ENCODE results near the gene MMP3.

MMP3 gene

DNA sequence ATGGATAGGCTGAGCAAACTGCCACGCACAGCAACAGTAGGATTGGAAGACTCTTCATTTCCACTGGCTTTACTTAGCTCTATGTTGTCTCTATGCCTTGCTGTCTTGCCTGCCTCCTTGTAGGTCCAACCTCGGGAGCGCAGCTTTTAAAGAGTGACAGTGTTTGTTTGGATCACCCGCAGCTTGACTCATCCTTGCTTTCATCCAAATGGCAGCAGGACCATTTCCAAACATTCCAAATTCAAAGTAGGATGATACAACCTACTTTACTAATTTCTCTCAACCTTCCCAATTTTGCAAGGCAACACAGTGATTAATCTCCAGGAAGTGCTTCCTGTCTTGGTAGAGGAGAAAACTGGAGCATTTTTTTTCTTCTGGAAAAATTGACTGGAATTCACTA, at the start of gene MMP3:
Gene MMP3 (minus strand): TSS at position 121 of the 400 bp plus-strand sequence. CDS start 63 bp downstream, at position 58.
- Histone ChIP-seq H3K4me1 (ENCODE audit: control insufficient read depth, low read length) (no peaks in the 10 kb centered on the region), H3F3A (ENCODE audit: control insufficient read depth, insufficient read depth) (no peaks in the 10 kb centered on the region), H3K79me2 (ENCODE audit: control insufficient read depth, low read length) (no peaks in the 10 kb centered on the region), H3K36me3 (ENCODE audit: control insufficient read depth, low read length) (no peaks in the 10 kb centered on the region), H4K20me1 (ENCODE audit: control insufficient read depth, insufficient read depth, low read depth, low read length) (no peaks in the 10 kb centered on the region), H3K4me3 (ENCODE audit: low read length) (no peak within 1 kb of the TSS), H3K27me3 (ENCODE audit: control insufficient read depth, low read length) (no peaks in the 10 kb centered on the region), H3K27ac (ENCODE audit: low read depth, low read length) (no peak within 1 kb of the TSS), H3K9me3 (ENCODE audit: control insufficient read depth, insufficient read depth, low read length) (no peaks in the 10 kb centered on the region), H3K9me2 (replicated peaks; ENCODE audit: control insufficient read depth, low read length) (no peaks in the 10 kb centered on the region), H3K4me2 (ENCODE audit: low read length) (no peak within 1 kb of the TSS)
- TF ChIP-seq, protein P1, sequence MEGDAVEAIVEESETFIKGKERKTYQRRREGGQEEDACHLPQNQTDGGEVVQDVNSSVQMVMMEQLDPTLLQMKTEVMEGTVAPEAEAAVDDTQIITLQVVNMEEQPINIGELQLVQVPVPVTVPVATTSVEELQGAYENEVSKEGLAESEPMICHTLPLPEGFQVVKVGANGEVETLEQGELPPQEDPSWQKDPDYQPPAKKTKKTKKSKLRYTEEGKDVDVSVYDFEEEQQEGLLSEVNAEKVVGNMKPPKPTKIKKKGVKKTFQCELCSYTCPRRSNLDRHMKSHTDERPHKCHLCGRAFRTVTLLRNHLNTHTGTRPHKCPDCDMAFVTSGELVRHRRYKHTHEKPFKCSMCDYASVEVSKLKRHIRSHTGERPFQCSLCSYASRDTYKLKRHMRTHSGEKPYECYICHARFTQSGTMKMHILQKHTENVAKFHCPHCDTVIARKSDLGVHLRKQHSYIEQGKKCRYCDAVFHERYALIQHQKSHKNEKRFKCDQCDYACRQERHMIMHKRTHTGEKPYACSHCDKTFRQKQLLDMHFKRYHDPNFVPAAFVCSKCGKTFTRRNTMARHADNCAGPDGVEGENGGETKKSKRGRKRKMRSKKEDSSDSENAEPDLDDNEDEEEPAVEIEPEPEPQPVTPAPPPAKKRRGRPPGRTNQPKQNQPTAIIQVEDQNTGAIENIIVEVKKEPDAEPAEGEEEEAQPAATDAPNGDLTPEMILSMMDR (IDR thresholded peaks at IDR 0.05; ENCODE audit: low read depth, low read length, poor library complexity, severe bottlenecking) = no peak
- no peak for TF ChIP-seq EZH2phosphoT487 (IDR thresholded peaks at IDR 0.05; ENCODE audit: borderline replicate concordance, low read length)

DNA sequence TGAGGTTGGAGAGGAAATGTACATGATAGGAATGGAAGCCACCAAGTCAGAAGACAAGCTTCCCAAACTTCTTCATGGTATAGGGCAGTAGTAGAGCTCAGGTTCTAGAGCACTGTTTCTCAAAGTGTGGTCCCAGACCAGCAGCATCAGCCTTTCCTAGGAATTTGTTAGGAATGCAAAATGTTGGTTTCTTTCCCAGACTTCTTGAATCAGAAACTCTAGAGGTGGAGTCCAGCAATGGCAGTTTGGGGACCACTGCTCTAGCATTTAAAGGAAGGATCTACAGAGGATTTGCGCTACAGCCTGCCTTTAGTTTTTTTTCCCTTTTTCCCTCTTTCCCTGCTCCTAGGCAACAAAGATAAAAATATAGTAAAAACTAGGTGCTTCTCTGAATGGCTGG, 48.3 kb upstream of the MMP3 start:
- no peak overlapping the region for H3K27ac ChIP-seq (ENCODE audit: low read depth, low read length)
- no peaks in the 10 kb centered on the region for H3K36me3 ChIP-seq (ENCODE audit: control insufficient read depth, low read length)
- no peaks in the 10 kb centered on the region for H3K9me2 ChIP-seq (replicated peaks; ENCODE audit: control insufficient read depth, low read length)
- no peaks in the 10 kb centered on the region for H3F3A ChIP-seq (ENCODE audit: control insufficient read depth, insufficient read depth)
- no peaks in the 10 kb centered on the region for H3K4me1 ChIP-seq (ENCODE audit: control insufficient read depth, low read length)
- no peaks in the 10 kb centered on the region for H3K27me3 ChIP-seq (ENCODE audit: control insufficient read depth, low read length)
- TF ChIP-seq, protein P1 (IDR thresholded peaks at IDR 0.05; ENCODE audit: low read depth, low read length, poor library complexity, severe bottlenecking) = no peak
- TF ChIP-seq EZH2phosphoT487 (IDR thresholded peaks at IDR 0.05; ENCODE audit: borderline replicate concordance, low read length) = no peak
- H3K4me2 ChIP-seq (ENCODE audit: low read length) = no peak overlapping the region
- no peaks in the 10 kb centered on the region for H3K9me3 ChIP-seq (ENCODE audit: control insufficient read depth, insufficient read depth, low read length)
- no peaks in the 10 kb centered on the region for H3K79me2 ChIP-seq (ENCODE audit: control insufficient read depth, low read length)
- no peaks in the 10 kb centered on the region for H4K20me1 ChIP-seq (ENCODE audit: control insufficient read depth, insufficient read depth, low read depth, low read length)
- no peak overlapping the region for H3K4me3 ChIP-seq (ENCODE audit: low read length)

DNA sequence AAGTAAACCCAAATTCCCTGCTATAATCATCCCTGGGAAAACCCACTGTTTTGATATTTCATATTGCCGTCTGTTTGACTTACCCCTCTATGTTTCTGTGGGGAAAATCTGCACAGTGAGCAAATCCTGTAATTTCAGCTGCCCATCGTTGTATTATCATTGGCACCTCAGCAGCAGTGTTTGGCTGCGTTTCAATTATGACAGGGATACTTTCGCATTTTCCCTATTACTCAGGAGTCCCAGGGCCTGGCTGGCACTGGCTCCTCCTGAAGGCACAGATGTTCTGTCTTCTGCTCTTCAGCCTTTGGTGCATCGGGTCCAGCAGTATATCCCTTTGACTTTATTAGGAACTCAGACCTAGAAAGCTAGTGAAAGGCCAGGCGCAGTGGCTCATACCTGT, 43.6 kb upstream of the MMP3 start:
- Histone ChIP-seq H3F3A (ENCODE audit: control insufficient read depth, insufficient read depth) (no peaks in the 10 kb centered on the region), H3K36me3 (ENCODE audit: control insufficient read depth, low read length) (no peaks in the 10 kb centered on the region), H3K27me3 (ENCODE audit: control insufficient read depth, low read length) (no peaks in the 10 kb centered on the region), H3K4me2 (ENCODE audit: low read length) (no peak overlapping the region), H3K4me1 (ENCODE audit: control insufficient read depth, low read length) (no peaks in the 10 kb centered on the region), H3K9me3 (ENCODE audit: control insufficient read depth, insufficient read depth, low read length) (no peaks in the 10 kb centered on the region), H4K20me1 (ENCODE audit: control insufficient read depth, insufficient read depth, low read depth, low read length) (no peaks in the 10 kb centered on the region), H3K4me3 (ENCODE audit: low read length) (no peak overlapping the region), H3K27ac (ENCODE audit: low read depth, low read length) (no peak overlapping the region), H3K9me2 (replicated peaks; ENCODE audit: control insufficient read depth, low read length) (no peaks in the 10 kb centered on the region), H3K79me2 (ENCODE audit: control insufficient read depth, low read length) (no peaks in the 10 kb centered on the region)
- TF ChIP-seq EZH2phosphoT487 (IDR thresholded peaks at IDR 0.05; ENCODE audit: borderline replicate concordance, low read length) = no peak
- TF ChIP-seq, protein P1 (IDR thresholded peaks at IDR 0.05; ENCODE audit: low read depth, low read length, poor library complexity, severe bottlenecking) = no peak

DNA sequence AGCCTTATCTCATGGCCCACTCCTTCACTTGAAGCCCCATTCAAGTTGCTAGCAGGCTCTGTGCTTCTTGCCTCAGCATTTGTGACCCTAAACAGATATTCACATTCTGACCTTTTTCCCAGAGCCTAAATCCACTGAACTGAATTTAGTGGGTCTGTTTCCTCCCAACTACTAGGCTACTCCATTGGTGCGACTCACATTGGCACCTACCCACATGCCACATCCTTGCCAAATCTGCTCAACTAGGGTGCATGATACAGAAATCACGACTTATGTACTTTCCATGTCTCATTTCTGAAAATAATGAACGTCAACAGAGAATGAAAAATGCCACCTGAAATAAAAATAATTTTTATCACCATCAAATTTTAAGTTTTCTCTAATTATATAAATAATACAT, 39.7 kb upstream of the MMP3 start:
- Histone ChIP-seq H3F3A (ENCODE audit: control insufficient read depth, insufficient read depth) (no peaks in the 10 kb centered on the region), H3K36me3 (ENCODE audit: control insufficient read depth, low read length) (no peaks in the 10 kb centered on the region)

More for the DNA sequence above, 39.7 kb upstream of the MMP3 start:
- H3K4me3 ChIP-seq (ENCODE audit: low read length) = no peak overlapping the region
- H3K27me3 ChIP-seq (ENCODE audit: control insufficient read depth, low read length) = no peaks in the 10 kb centered on the region
- H3K4me1 ChIP-seq (ENCODE audit: control insufficient read depth, low read length) = no peaks in the 10 kb centered on the region
- no peak overlapping the region for H3K27ac ChIP-seq (ENCODE audit: low read depth, low read length)
- H3K79me2 ChIP-seq (ENCODE audit: control insufficient read depth, low read length) = no peaks in the 10 kb centered on the region
- TF ChIP-seq, protein P1 (IDR thresholded peaks at IDR 0.05; ENCODE audit: low read depth, low read length, poor library complexity, severe bottlenecking) = no peak
- no peak for TF ChIP-seq EZH2phosphoT487 (IDR thresholded peaks at IDR 0.05; ENCODE audit: borderline replicate concordance, low read length)
- H3K4me2 ChIP-seq (ENCODE audit: low read length) = no peak overlapping the region
- H4K20me1 ChIP-seq (ENCODE audit: control insufficient read depth, insufficient read depth, low read depth, low read length) = no peaks in the 10 kb centered on the region
- H3K9me2 ChIP-seq (replicated peaks; ENCODE audit: control insufficient read depth, low read length) = no peaks in the 10 kb centered on the region
- H3K9me3 ChIP-seq (ENCODE audit: control insufficient read depth, insufficient read depth, low read length) = no peaks in the 10 kb centered on the region

All from DOHH2 (cell line).